GM21526 (cell line): ENCODE measurements around the gene HYI.

Experiments
- ATAC-seq: cut with Tn5 transposase; IDR thresholded peaks from one replicate; pipeline ENCODE4 v1.9.1; 2021; ENCODE audit warnings: moderate library complexity; ENCODE audit not compliant: unreplicated experiment, low FRiP score

The HYI gene

DNA sequence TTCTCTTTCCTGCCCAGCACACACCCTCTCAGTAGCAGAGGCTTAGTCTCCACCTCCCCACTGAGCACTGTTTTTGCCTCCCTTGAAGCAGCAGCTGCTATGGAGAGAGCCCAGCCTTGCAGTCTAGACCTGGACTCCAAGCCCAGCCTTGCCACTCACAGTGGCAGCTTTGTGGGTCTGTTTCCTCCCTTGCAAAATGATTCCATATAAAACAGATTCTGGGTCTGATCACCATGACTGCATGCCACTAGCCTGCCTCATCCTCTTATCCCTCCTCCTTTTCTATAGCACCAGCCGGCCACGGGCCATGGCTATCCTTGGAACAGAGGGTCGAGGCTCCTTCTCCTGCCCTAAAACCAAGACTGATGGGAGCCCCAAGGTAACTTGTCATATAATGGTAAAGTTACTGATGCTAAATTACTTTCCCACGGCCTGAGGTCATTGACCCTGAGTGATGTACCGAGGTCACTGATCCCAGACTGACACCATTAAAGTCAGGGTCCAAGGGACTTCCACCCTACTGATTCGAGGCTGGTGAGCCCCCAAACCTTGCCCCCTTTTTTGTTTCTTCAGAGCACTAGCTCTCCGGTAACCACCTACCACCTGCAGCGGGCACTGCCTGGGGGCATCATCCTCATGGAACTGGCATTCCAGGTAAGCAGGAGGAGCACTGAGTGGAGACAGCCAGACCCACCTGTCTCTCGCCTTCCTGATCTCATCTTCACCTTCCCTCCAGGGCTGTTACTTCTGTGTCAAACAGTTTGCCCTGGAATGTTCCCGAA lies 7.9 kb downstream of the HYI start:
- ATAC-seq, result no peak

DNA sequence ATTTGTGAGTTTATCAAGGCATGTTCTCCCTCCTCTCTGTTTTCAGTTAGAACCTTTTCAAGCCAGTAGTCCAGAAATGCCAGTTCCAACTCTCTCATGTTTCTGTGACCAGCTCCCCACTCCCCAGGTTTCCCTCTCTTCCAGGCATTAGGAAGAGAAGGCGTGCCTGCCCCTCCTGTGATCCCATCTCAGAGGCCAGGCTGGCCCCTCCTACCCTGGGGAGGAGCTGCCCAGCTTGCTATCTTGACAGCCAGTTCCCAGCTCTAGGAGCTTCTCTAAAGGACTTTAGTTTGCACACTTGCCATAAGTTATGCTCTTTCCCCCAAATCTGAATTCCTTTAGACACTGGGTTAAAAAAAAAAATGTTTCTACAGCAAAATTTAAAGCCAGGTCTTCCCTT lies 8.9 kb downstream of the HYI start:
- no peak for ATAC-seq

GRCh38 chr1:43444151-43444828 lies 9.4 kb downstream of the HYI start:
- ATAC-seq, result no peak

DNA sequence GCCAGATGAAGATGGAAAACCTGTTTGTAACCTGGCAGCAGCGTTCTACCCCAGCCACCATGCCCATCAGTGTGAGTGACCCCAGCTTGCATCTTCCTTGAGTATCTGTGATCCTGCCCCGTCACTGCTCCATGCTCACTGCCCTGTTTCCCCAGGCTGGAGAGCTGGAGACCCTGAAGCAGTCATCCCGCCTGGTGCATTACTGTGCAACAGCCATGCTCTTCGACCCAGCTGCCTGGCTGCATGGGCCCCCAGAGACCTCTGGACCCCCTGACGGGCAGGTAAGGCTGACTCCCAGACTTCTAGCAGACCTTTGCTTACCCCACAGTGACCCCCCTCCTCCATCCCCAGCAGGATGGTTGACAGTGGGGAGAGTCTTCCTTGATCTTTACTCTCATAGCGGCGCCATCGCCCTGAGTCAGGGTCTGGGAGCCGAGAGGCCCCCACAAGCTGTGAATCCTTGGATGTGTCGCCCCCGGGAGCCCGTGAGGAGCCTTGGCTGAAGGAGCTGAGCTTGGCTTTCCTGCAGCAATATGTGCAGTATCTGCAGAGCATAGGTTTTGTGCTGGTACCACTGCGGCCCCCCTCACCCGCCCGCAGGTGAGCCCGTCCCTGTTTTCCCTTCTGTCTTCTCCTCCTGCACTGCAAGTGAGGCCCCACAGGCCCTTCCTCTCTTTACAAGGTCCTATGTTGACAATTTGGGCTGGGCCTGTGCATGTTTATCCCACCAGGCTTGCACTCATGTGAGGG lies 10.4 kb downstream of the HYI start:
- no peak for ATAC-seq

DNA sequence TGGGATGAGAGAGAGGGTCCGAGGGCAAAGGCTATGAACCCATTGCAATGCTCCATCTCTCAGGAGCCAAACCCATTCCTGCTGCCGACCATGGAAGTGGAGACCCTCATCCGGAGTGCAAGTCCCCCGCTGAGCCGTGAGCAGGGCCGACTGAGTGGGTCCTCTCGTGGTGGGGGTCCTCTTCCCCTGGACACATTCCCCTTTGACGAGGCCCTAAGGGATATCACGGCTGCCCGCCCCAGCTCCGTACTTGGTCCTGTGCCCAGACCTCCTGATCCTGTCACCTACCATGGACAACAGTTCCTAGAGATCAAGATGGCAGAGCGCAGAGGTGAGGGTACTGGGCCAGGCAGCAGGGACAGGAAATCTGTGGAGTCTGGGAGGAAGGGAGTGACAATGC lies 11.0 kb downstream of the HYI start:
- no peak for ATAC-seq

GRCh38 chr1:43441894-43442637 lies 11.7 kb downstream of the HYI start:
- no peak for ATAC-seq

DNA sequence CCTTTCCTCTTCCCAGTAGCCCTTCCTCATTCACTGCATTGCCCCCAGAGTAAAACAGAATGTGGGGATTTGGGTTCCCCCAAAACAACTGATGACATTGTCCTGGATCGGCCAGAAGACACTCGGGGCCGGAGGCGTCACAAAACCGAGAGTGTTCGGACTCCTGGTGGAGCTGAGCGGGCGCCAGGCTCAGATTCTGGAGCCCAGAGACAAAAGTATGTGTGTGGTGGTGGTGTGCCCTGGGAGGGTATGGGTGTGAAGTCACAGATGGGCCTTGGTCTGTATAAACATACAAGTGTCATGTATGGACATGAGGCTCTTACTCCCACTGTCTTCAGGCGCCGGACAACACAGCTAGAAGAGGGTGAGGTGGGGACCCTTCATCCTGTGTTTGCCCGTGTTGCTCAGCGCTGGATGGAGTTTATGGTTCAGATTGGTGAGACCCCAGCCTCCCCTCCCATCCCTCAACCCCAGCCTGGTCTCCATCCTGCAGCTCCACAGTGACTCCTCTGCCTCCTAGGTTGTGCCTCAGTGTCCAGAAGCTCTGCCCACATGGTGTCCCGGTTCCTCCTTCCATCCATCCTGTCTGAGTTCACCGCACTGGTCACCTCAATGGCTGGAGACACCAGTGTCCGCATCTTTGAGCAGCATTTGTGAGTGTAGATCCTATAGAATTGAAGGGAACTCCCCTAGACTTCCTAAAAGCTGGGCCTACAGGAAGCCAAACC lies 12.4 kb downstream of the HYI start:
- no peak for ATAC-seq

- no peak for ATAC-seq
Observed at GRCh38 chr1:43440358-43440757, 13.4 kb downstream of the HYI start.

- ATAC-seq, result no peak
Observed at GRCh38 chr1:43439781-43440180, 13.9 kb downstream of the HYI start.

GRCh38 chr1:43438953-43439581 lies 14.7 kb downstream of the HYI start:
- no peak for ATAC-seq

DNA sequence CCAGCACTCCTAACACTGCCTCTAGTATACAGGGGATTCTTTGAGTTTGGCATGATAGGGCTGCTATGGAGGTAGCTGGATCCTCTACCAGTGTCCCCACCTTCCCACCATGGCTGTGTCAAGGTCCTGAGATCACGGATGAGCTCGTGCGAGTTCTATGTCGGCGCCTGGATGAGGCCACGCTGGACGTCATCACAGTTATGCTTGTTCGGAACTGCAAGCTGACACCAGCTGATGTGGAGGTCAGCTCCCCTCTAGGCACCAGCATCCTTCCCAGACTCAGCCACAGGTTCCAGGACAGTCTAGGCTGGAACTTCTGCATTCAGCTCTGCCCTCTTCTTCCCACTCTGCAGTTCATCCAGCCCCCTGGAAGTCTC lies 15.2 kb downstream of the HYI start:
- ATAC-seq, result no peak

DNA sequence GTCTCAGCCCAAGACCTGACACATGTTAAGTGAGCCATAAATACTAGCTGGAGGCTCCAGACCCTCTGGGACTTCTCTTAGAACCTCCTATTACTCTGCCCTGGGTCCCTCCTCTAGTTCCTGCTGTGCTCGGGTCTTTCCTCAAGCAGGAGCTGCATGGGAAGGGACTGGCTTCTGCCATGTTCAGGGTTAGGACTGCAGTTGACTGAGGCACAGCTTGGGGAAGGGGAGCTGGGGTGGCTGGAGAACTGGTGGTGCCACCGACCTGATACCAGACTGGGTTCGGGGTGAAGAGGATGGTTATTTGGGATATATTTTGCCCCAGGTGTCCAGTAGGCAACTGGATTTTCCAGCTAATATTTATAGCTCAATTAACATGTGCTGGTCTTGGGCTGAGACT lies 15.7 kb downstream of the HYI start:
- ATAC-seq, result no peak

- no peak for ATAC-seq
Observed at GRCh38 chr1:43437031-43437973, 16.4 kb downstream of the HYI start.

GRCh38 chr1:43436371-43436770 lies 17.4 kb downstream of the HYI start:
- no peak for ATAC-seq

DNA sequence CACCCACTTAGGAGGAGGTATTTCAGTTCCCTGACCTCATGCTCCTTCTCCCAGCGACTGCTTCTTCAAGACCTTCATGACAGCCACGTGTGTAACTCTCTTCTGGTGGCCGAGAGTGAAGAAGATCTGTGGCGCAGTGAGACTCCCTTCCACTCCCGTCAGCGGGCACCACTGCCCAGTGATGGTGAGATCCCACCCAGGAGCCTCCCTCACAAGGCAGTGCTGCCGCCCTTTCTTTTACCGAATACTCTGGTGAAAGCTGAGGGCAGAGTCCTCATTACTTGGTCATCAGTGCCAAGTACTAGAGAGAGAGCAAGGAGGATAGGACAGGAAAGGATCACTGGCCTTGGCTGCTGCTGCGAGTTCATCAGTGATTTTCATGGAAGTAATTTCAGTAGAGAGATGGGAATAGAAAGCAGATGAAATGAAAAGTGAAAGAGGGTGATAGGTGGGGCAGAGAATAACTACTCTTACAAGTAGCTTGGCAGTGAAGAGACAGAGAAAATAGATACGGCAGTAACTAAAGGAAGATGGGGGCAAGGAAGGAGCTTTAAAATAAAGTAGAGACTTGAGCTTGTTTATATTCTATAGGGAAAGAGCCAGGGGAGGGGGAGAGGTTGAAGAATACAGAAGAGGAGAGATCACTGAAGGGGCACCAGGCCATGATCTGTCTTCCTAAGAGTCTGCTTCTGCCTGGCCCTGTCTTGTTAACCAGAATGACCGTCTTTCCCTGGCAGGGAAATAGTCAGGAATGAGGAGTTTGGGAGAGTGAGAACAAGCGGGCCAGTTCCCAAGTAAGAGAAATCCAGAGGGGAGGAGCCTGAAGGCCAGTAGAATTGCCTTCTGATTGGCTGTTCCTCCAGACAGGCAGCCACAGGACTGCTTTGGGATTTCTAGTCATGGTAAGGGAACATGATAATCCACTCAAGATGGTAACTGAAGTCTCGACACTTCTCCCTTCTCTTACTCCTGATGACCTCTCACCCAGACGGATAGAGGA lies 18.3 kb downstream of the HYI start:
- no peak for ATAC-seq

- ATAC-seq, result no peak
Observed at GRCh38 chr1:43434256-43434655, 19.5 kb downstream of the HYI start.

DNA sequence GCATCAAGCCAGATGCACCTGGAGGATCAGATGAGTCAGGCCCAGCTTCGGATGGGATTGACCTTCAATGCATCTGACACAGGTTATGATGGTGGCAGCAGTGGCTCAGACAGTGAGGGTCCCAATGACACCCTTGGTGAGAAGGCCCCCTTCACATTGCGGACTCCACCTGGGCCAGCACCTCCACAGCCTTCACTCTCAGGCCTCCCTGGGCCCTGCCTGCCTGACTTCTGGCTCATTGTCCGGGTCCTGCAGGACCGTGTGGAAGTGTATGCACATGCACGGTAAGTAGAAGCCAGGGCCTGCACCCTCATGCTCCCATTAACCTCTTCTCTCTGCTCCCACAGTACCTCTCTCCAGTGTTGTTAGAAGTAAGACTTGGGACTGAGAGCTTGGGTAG lies 20.8 kb downstream of the HYI start:
- no peak for ATAC-seq
